Measurements from ENCODE around the gene ORC4. TPM values are rescaled to one million over a fixed set of nuclear protein-coding genes. Genes with fewer than 3 reads are reported as not detected.
"Not testable (repeated sequence)": the region's sequence is repeated elsewhere in the genome, so short reads cannot be mapped to it uniquely, and the experiment has no call there.

ORC4 gene
- total RNA-seq, 1 donor from 2014 or later: 29.1 TPM

DNA sequence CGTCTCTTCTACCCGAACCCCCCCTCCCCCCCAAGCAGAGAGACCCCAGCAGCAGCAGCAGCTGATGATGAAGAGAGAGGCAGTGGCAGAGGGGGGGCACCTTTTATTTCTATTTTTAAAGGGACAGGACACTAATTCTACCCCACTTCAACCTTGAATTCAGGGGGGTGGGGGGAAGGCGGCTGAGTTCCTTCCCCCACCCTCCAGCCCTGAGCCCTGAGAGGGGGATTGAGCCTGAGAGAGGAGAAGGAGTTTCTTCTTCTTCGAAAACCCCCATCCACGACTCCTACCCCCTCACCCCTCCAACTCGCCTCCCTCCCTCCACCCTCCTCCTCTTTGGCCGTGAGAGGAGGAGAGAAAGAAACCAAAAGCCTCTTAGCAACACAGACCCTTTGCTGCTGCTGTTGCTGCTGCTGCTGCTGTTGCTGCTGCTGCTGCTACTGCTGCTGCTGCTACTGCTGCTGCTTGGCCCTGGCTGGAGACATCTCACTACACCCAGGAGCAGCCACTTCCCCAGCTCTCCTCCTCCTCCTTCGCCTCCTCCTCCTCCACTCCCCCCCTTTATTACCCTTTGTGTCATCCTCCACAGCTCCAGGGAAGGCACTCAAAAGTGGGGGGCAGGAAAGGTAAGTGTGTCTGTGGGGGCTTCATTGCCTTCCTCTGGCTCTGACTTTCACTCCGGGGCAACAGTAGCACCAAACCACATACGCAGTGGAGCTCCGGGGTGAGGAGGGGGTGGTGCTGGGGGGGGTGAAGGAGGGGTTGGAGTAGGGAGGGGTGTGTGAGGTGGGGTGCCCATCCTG is 723 bp upstream of the ORC4 start, which contains the start of gene MBD5:
TSS of gene MBD5 (plus strand) at position 33 of the 803 bp plus-strand sequence.
- intact Hi-C loops (cut with micrococcal nuclease): loop anchor here (1.0 to 5.0 kb wide), 9 partner anchors 30 to 1566 kb away; partner anchors contain the start of gene MMADHC

- intact Hi-C loops (cut with micrococcal nuclease): no loop called here
These were observed 5.9 kb downstream of the ORC4 start for GRCh38 chr2:148014616-148015015.

- intact Hi-C loops (cut with micrococcal nuclease): no loop called here
These were observed 6.7 kb downstream of the ORC4 start for GRCh38 chr2:148013876-148014275.

DNA sequence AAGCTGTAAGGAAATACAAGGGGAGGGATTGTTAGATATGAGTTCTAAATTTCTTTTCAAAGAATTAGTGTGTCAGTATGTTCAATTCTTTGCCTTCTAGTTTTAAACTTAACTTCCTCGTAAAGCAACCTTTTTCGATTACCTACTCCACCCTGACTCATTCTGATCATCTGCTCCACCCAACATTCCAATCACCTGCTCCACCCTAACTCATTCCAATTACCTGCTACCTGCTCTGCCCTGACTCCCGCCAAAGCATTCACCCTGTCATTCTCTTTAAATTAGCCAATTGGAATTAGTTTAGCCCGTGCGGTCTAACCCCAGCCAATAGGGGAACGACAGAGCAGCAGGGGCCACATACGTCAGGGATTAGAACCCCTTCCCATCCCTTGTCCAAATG is 12.1 kb downstream of the ORC4 start:
- intact Hi-C loops (cut with micrococcal nuclease): not testable (repeated sequence)

DNA sequence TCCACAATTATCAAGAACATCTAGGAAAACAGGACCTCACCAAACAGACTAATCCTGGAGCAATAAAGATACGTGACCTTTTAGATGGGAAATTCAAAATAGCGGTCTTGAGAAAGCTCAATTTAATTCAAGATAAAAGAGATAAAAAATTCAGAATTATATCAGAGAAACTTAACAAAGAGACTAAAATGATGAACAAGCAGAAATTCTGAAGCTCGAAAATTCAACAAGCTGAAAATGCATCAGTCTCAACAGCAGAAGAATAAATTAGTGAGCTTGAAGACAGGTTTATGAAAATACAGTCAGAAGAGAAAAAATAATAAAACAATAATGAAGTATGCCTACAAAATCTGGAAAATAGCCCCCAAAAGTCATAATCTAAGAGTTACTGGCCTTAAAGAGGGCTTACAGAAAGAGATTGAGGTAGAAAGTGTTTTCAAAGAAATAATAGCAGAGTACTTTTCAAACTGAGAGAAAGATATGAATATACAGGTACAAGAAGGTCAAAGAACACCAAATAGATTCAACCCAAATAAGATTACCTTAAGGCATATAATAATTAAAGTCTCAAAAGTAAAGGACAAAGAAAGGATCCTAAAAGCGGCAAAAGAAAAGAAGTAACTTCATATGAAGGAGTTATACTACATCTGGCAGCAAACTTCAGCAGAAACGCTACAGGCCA is 13.2 kb downstream of the ORC4 start:
- intact Hi-C loops (cut with micrococcal nuclease): no loop called here

DNA sequence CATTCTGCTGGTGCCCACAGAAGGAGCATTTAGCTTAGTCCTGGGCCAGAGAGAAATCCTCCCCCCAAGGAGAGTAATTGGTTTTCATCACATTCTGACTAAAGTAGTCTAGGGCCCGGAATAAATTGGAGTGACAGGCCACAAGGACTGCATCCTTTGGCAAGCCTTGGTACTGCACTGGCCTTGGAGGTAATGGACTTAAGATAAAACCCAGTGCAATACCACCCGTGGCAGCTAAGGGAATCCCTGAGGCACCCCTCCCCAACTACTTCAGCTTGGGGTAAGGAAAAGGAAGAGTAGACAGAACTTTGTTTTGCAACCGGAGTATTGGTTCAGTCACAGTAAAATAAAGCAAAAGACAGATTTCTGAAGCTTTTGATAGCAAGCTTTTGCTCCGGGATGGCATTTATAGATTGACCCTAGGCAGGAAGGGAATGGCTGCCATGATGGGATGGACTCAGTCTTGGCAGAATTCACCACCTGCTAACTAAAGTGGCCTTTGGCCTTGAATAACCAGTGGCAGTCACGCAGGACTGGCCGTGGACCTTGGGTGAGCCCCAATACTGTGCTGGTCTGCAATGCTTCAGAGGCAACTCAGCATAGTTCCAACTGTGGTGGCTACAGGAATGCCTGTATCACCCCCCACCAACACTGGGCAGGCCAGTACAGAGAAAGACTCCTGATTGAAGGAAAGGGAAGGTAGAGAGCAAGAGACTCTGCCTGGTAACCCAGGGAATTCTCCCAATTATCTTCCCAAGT is 14.1 kb downstream of the ORC4 start:
- intact Hi-C loops (cut with micrococcal nuclease): no loop called here

- intact Hi-C loops (cut with micrococcal nuclease): not testable (repeated sequence)
These were observed 18.1 kb downstream of the ORC4 start for GRCh38 chr2:148002420-148002819.

- intact Hi-C loops (cut with micrococcal nuclease): no loop called here
These were observed 20.4 kb downstream of the ORC4 start for GRCh38 chr2:148000095-148000494.

- intact Hi-C loops (cut with micrococcal nuclease): no loop called here
These were observed 21.4 kb downstream of the ORC4 start for GRCh38 chr2:147999126-147999525.

DNA sequence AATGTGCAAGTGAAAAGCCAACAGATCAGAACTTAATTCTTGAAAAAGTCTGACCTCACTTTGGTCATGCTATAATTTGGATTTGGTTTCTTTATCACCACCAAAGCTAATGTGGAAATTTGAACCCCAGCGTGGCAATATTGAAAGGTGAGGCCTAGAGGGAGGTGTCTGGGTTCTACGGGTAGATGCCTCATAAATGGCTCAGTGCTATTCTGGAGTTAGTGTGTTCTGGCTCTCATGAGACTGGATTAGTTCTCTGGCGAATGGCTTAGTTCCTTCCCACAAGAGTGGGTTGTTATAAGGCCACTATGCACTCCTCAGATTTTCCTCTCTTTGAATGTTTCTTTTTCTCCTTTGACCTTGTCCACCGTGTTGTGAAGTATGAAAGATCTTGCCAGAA is 22.3 kb downstream of the ORC4 start:
- intact Hi-C loops (cut with micrococcal nuclease): no loop called here

DNA sequence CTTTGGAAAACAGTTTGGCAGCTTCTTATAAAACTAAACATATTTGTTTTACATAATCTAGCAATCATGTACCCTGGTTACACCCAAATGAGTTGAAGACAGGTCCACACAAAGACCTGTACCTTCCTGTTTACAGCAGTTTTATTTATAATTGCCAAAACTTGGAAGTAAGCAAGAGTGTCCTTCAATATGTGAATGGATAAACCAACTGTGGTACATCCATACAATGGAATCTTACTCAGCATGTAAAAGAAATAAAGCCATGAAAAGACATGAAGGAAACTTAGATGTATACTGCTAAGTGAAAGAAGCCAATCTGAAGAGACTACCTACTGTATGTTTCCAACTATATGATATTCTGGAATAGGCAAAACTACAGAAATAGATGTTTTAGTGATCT is 23.7 kb downstream of the ORC4 start:
- intact Hi-C loops (cut with micrococcal nuclease): no loop called here

- intact Hi-C loops (cut with micrococcal nuclease): not testable (repeated sequence)
These were observed 25.6 kb downstream of the ORC4 start for GRCh38 chr2:147994965-147995364.

- intact Hi-C loops (cut with micrococcal nuclease): loop anchor here (1.0 kb wide), 6 partner anchors 30 to 1000 kb away; partner anchors contain the start of gene ORC4
These were observed 30.6 kb downstream of the ORC4 start for GRCh38 chr2:147989809-147990403.

- intact Hi-C loops (cut with micrococcal nuclease): no loop called here
These were observed 31.4 kb downstream of the ORC4 start for GRCh38 chr2:147989102-147989501.

DNA sequence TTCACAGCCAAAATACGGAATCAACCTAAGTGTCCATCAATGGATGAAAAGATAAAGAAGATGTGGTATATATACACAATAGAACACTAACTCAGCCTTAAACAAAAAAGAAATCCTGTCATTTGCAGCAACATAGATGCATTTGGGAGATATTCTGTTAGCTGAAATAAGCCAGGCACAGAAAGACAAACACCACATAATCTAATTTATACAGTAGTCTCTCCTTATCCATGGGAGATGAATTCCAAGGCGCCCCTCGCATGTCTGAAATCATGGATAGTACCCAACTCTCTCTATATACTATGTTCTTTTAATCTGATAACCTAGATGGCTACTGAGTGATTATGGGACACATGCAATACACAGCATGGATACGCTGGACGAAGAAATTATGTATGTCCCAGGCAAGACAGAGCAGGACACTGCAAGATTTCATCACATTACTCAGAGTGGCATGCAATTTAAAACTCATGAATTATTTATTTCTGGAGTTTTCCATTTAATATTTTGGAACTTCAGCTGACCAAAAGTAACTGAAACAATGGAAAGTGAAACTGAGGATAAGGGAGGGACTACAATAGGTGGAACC is 39.5 kb downstream of the ORC4 start:
- intact Hi-C loops (cut with micrococcal nuclease): no loop called here

DNA sequence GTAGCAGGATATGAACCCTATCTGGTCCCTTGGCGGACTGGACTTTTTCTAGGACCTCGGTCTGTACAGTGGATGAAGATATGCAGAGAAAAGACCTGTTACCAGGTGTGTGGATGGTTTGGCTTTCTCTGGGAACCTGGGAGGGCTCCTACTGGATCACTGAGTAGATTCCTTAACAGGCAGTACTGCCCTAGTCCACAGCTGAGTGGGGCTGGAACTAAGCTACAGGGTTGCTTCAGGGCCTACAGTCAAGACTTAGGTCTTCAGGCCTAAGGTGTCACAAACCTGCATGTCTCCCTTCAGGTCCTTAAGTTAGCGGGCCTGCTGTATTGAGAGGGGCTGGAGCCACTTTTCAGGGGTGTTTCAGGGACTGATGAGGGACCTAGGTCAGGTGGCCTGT is 42.9 kb downstream of the ORC4 start:
- intact Hi-C loops (cut with micrococcal nuclease): no loop called here

DNA sequence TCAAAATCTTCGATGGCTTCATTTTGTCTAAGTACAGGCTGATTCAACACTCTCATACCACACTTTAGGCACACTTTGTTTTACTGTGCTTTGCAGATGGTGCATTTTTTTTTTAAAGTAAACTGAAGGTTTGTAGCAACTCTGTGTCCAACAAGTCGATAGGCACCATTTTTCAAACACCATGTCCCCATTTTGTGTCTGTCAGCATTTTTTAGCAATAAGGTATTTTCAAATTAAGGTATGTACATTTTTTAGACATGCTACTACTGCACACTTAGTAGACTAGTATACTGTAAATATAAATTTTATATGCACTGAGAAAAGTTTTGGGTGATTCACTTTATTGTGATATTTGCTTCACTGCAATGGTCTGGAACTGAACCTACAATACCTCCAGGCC is 44.4 kb downstream of the ORC4 start:
- intact Hi-C loops (cut with micrococcal nuclease): no loop called here

DNA sequence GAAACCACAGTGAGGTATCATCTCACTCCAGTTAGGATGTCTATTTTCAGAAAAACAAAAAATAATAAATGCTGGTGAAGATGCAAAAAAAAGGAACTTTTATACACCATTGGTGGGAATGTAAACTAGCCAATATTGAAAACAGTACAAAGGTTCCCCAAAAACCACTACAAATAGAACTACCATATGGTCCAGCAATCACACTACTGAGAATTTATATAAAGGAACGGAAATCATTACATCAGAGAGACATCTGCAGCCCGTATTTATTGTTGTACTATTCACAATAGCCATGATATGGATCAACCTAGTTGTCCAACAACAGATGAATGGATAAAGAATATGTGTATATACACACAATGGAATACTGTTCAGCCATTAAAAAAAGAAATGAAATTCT is 52.0 kb downstream of the ORC4 start:
- intact Hi-C loops (cut with micrococcal nuclease): no loop called here

DNA sequence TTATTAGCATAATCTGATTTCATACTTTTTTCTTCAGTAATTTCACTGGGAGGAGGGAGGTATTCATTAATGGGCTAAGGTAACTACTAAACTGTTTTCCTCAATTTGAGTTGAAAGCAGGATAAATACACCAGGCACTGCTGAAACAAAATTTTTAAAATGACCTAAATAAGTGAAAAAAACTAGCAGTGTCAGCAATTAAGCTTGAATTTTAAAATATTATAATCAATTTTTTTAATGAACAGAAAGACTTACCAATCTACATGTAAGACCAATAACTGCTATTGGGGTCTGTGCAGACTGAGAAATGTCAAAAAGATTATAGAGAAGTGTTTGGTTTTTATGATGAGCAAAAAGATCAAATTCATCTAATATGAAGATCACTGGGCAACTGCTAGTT is 68.4 kb downstream of the ORC4 start:
- intact Hi-C loops (cut with micrococcal nuclease): no loop called here

DNA sequence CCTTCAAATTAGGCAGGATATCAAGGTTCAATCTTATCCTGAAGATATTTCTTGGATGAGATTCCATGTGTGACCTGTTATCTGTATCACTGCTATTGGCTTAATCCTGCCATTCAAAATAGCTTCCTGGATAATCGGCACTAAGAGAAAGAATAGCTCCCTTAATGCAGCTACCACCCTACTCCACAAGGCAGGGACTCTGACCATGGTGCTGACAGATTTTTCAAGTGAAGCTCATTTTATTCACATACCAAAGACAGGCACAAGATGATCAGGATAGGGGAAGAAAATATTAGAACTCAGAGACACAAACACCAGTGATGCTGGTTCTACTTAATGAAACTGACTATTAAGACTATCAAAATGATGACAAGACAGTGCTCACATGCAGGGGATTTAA is 74.9 kb downstream of the ORC4 start:
- intact Hi-C loops (cut with micrococcal nuclease): no loop called here

- intact Hi-C loops (cut with micrococcal nuclease): loop anchor here (2.0 to 5.0 kb wide), 2 partner anchors 735 to 988 kb away; no protein-coding TSS in a partner anchor
These were observed 81.2 kb downstream of the ORC4 start for GRCh38 chr2:147939313-147939712.

Data from T-helper 1 cell treated with Interleukin-12 subunit alpha and Interleukin-12 subunit beta and Interleukin-4 antibody, amounts not matched to agents 30 ng/mL and 1 ng/mL, for 36 hours (primary cell).